K562 (cell line): Measurements from ENCODE around the gene HVCN1.

Experiments
- ATF1 ChIP-seq, 2 experiments: fragments of 450-650 bp in 1 of 2; IDR thresholded peaks; 2 replicates each; pipeline ENCODE4 v1.6.1; 2016; ENCODE audit warnings: missing compliant biosample characterization in 1 of 2, missing genetic modification characterization in 1 of 2
- EGR1 ChIP-seq: fragments of 450-650 bp; conservative IDR thresholded peaks from 2 replicates; pipeline ENCODE4 v1.6.1; 2017; ENCODE audit warnings: mild to moderate bottlenecking
- EP400 ChIP-seq: fragments of 450-650 bp; IDR thresholded peaks from 2 replicates; pipeline ENCODE4 v1.6.1; 2017; ENCODE audit warnings: antibody characterized with exemption, mild to moderate bottlenecking, moderate library complexity
- HDAC2 ChIP-seq: fragments of 450-650 bp; IDR thresholded peaks from 2 replicates; pipeline ENCODE4 v1.6.1; 2016; ENCODE audit warnings: mild to moderate bottlenecking
- KDM4B ChIP-seq, 2 experiments: fragments of 450-650 bp in 1 of 2; sonication (generic) in 1 of 2; IDR thresholded peaks; 2 replicates each; pipeline ENCODE4 v1.6.1; 2016 to 2017; ENCODE audit warnings: borderline replicate concordance in 2 of 2, antibody characterized with exemption in 1 of 2, low read depth in 1 of 2, mild to moderate bottlenecking in 1 of 2
- LARP7 ChIP-seq: fragments of 450-650 bp; IDR thresholded peaks from 2 replicates; pipeline ENCODE4 v1.6.1; 2016
- POLR2AphosphoS5 ChIP-seq: IDR thresholded peaks from 2 replicates; pipeline ENCODE4 v1.6.1; 2011; ENCODE audit warnings: mild to moderate bottlenecking, low read depth, low read length, moderate library complexity; ENCODE audit not compliant: control insufficient read depth, insufficient read depth
- PTBP1 ChIP-seq: fragments of 200-400 bp; formaldehyde crosslinking; IDR thresholded peaks from 2 replicates; pipeline ENCODE4 v1.6.1; 2017; ENCODE audit warnings: low read depth, low read length
- PYGO2 ChIP-seq: fragments of 450-650 bp; IDR thresholded peaks from 2 replicates; pipeline ENCODE4 v1.6.1; 2016; ENCODE audit warnings: mild to moderate bottlenecking, missing genetic modification characterization, moderate library complexity, missing compliant biosample characterization
- TARDBP ChIP-seq: fragments of 450-650 bp; IDR thresholded peaks from 2 replicates; pipeline ENCODE4 v1.6.1; 2016
- ZNF239 ChIP-seq: fragments of 250-450 bp; sonication (Bioruptor Pico); IDR thresholded peaks from 2 replicates; pipeline ENCODE4 v1.4.0; 2020; ENCODE audit warnings: mild to moderate bottlenecking
- ZNF24 ChIP-seq: fragments of 450-650 bp; IDR thresholded peaks from 2 replicates; pipeline ENCODE4 v1.6.1; 2016
- TF ChIP-seq, protein P1 (sequence below): sonication (generic); formaldehyde crosslinking; IDR thresholded peaks from 2 replicates; pipeline ENCODE4 v1.9.0; 2022; ENCODE audit warnings: mild to moderate bottlenecking, missing genetic modification reagents

- TF ChIP-seq ATF1 (CRISPR knock-in tag; IDR thresholded peaks at IDR 0.05) (no peak), ATF1 (tag; IDR thresholded peaks at IDR 0.05) (no peak), POLR2AphosphoS5 (no peak), ZNF24 (no peak), LARP7 (no peak), EGR1 (no peak), TARDBP (no peak), PYGO2 (no peak), PTBP1 (no peak), ZNF239 (CRISPR knock-in tag) (no peak), HDAC2 (no peak), KDM4B (IDR thresholded peaks at IDR 0.05; ENCODE audit: borderline replicate concordance in 2 of 2, low read depth in 1 of 2) (no peak), EP400 (no peak)
- TF ChIP-seq, protein P1, sequence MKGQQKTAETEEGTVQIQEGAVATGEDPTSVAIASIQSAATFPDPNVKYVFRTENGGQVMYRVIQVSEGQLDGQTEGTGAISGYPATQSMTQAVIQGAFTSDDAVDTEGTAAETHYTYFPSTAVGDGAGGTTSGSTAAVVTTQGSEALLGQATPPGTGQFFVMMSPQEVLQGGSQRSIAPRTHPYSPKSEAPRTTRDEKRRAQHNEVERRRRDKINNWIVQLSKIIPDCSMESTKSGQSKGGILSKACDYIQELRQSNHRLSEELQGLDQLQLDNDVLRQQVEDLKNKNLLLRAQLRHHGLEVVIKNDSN (CRISPR knock-in tag): no peak
These were observed 49.4 kb downstream of the HVCN1 start for GRCh38 chr12:110639336-110640141.
